Spleen (tissue), 11 donors: Measurements from ENCODE around the gene PKIG. TPM values are rescaled to one million over a fixed set of nuclear protein-coding genes. Genes with fewer than 3 reads are reported as not detected.

Experiments
- DNase-seq: peaks from one replicate; pipeline ENCODE4 v3.0.0-alpha.2; 2020
- H3K27ac ChIP-seq, 8 donors: fragments of 200-600 bp; sonication (generic) in 7 of 8; 1 replicate in 4 of 8; 2 replicates in 4 of 8; pipeline versions ENCODE4 v1.5.0 to v1.8.0; 2016 to 2021; ENCODE audit warnings: inconsistent platforms in 4 of 8, mild to moderate bottlenecking in 4 of 8, moderate library complexity in 1 of 8
- H3K27me3 ChIP-seq, 7 donors: fragments of 200-600 bp; sonication (generic) in 6 of 7; replicated peaks in 1 of 7; 1 replicate in 4 of 7; 2 replicates in 3 of 7; pipeline versions ENCODE4 v1.5.0 to v1.8.0; 2016 to 2021; ENCODE audit warnings: inconsistent platforms in 3 of 7, mild to moderate bottlenecking in 1 of 7
- H3K36me3 ChIP-seq, 6 donors: fragments of 200-600 bp; sonication (generic) in 5 of 6; 1 replicate in 4 of 6; 2 replicates in 2 of 6; pipeline versions ENCODE4 v1.5.0 to v1.8.0; 2016 to 2021; ENCODE audit warnings: inconsistent platforms in 2 of 6
- H3K4me1 ChIP-seq, 6 donors: fragments of 200-600 bp; sonication (generic) in 5 of 6; 1 replicate in 3 of 6; 2 replicates in 3 of 6; pipeline versions ENCODE4 v1.5.0 to v1.8.0; 2016 to 2021; ENCODE audit warnings: inconsistent platforms in 3 of 6
- H3K4me3 ChIP-seq, 8 donors: fragments of 200-600 bp; sonication (generic) in 7 of 8; 1 replicate in 4 of 8; 2 replicates in 4 of 8; pipeline versions ENCODE4 v1.5.0 to v1.8.0; 2016 to 2021; ENCODE audit warnings: inconsistent platforms in 4 of 8, mild to moderate bottlenecking in 4 of 8, moderate library complexity in 2 of 8
- H3K9me3 ChIP-seq, 8 donors: fragments of 200-600 bp; sonication (generic) in 7 of 8; 1 replicate in 4 of 8; 2 replicates in 4 of 8; pipeline versions ENCODE4 v1.5.0 to v1.8.0; 2016 to 2021; ENCODE audit warnings: inconsistent platforms in 4 of 8
- POLR2A ChIP-seq, 3 donors: fragments of 450-650 bp; IDR thresholded peaks; one replicate each; pipeline ENCODE4 v1.5.1; 2017; ENCODE audit warnings: antibody characterized with exemption in 3 of 3, mild to moderate bottlenecking in 1 of 3
- POLR2AphosphoS5 ChIP-seq, 3 donors: sonication (generic); formaldehyde crosslinking; IDR thresholded peaks; one replicate each; pipeline ENCODE4 v1.5.1; 2017; ENCODE audit warnings: antibody characterized with exemption in 3 of 3
- WGBS, 5 donors: extraction: QIAGEN DNeasy Blood & Tissue Kit in 3 of 5; methylation state at CpG; one replicate each; pipeline versions ENCODE4 v1.1.5 to v1.1.7; 2013 to 2018; 5-methylcytosine and 5-hydroxymethylcytosine counted together
- intact Hi-C: fragments of 100-400 bp; cut with DNase I; formaldehyde crosslinking; loops from one replicate; pipeline ENCODE4 v1.15.0; 2023; ENCODE audit warnings: low total_unique reads
- polyA plus RNA-seq, 3 donors: library from polyadenylated mRNA; stranded (reverse); fragments of 200-250 nt; gene quantifications; one replicate each; pipeline ENCODE4 v1.2.1, GENCODE V29; 2013
- total RNA-seq, 7 donors: library from RNA; depleted of rRNA in 3 of 7; stranded (reverse); fragments of >200 nt in 3 of 7; fragmentation: NEBNext Ultra II Directional in 4 of 7; extraction: Animal tissue kit (Norgen Biotek cat#: 25700) in 4 of 7; gene quantifications; one replicate each; pipeline versions ENCODE4 v1.1.0 to v1.2.1, GENCODE V29; 2016 to 2021
- TF ChIP-seq, protein P1 (sequence below), 11 experiments: fragments of 200-600 bp in 7 of 11; fragments of 450-650 bp in 4 of 11; sonication (generic) in 4 of 11; IDR thresholded peaks in 8 of 11; conservative IDR thresholded peaks in 3 of 11; 1 replicate in 7 of 11; 2 replicates in 4 of 11; pipeline versions ENCODE4 v1.4.0 to v1.8.0; 2016 to 2021; ENCODE audit warnings: antibody characterized with exemption in 11 of 11, inconsistent platforms in 4 of 11, mild to moderate bottlenecking in 1 of 11
- donor health status: healthy with polysubstance abuse.
- donor health status: DM: no; HTN: no; CAD: no; lungs with moderate emphysema.
- donor health status: DM: no; HTN: no; CAD: no.
- donor health status: Bipolar disorder and iron deficiency.
- donor health status: healthy.
- donor health status: DM: no; HTN: no; CAD: no.
- donor health status: DM: yes; HTN: yes; CAD: no.

PKIG gene
- total and polyA plus RNA-seq, 10 donors, result 37.5 to 82.6 (median 56.1) TPM

GRCh38 chr20:44637522-44638372, 55.4 kb downstream of the PKIG start:
- intact Hi-C loops, result no loop called here
- Histone ChIP-seq H3K27me3 (no peaks in the 10 kb centered on the region), H3K36me3 (peaks cover 0 to 36% (median 6%) of the 10 kb centered on the region in 6 donors), H3K27ac (no peak overlapping the region), H3K4me1 (peaks cover 17 to 35% (median 21%) of the 10 kb centered on the region in 6 donors), H3K9me3 (no peaks in the 10 kb centered on the region), H3K4me3 (no peak overlapping the region)
- 71 to 86% (median 73%) methylated on average over 10 to 11 of the region's 11 CpGs for WGBS, 5 donors
- TF ChIP-seq POLR2AphosphoS5 (IDR thresholded peaks at IDR 0.05), result no peak
- TF ChIP-seq, protein P1, sequence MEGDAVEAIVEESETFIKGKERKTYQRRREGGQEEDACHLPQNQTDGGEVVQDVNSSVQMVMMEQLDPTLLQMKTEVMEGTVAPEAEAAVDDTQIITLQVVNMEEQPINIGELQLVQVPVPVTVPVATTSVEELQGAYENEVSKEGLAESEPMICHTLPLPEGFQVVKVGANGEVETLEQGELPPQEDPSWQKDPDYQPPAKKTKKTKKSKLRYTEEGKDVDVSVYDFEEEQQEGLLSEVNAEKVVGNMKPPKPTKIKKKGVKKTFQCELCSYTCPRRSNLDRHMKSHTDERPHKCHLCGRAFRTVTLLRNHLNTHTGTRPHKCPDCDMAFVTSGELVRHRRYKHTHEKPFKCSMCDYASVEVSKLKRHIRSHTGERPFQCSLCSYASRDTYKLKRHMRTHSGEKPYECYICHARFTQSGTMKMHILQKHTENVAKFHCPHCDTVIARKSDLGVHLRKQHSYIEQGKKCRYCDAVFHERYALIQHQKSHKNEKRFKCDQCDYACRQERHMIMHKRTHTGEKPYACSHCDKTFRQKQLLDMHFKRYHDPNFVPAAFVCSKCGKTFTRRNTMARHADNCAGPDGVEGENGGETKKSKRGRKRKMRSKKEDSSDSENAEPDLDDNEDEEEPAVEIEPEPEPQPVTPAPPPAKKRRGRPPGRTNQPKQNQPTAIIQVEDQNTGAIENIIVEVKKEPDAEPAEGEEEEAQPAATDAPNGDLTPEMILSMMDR (IDR thresholded peaks at IDR 0.05 in 8 of 11, conservative IDR thresholded peaks at IDR 0.05 in 3 of 11), result no peak
- TF ChIP-seq POLR2A (IDR thresholded peaks at IDR 0.05), result no peak
- DNase-seq, result no peak

GRCh38 chr20:44640522-44640921, 58.1 kb downstream of the PKIG start:
- 73 to 95% (median 86%) methylated on average over 2 of the region's 2 CpGs for WGBS, 5 donors
- peaks cover 39 to 63% (median 48%) of the 10 kb centered on the region in 6 donors for H3K4me1 ChIP-seq
- no peak for TF ChIP-seq POLR2AphosphoS5 (IDR thresholded peaks at IDR 0.05)
- H3K27me3 ChIP-seq, result no peaks in the 10 kb centered on the region
- no peak for DNase-seq
- intact Hi-C loops, result no loop called here
- no peaks in the 10 kb centered on the region for H3K9me3 ChIP-seq
- peak overlapping the region in 2 of 8 donors; percentile 85 to 90 for H3K27ac ChIP-seq
- no peak overlapping the region for H3K4me3 ChIP-seq
- peaks cover 0 to 14% (median 0%) of the 10 kb centered on the region in 6 donors for H3K36me3 ChIP-seq

DNA sequence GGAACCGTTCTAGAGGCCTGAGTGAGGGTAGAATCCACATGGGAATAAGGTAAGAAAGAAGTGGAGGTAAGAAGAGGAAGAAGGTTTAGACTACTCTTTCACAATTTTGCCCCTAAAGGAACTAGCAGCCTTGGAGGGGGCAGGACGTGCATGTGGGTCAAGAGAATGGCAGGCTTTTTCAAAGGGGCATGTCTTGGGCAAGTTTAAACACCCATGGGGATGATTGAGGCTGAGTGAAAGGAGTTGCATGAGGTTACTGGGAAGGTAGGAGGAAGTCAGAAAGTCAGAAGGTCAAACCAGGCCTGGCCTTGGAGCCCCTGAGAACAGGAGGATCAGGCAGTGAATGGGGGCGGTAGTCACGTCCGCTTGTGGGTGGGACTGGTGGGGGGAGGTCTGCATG, 58.9 kb downstream of the PKIG start:
- no peaks in the 10 kb centered on the region for H3K9me3 ChIP-seq
- H3K27me3 ChIP-seq, result no peaks in the 10 kb centered on the region
- peak overlapping the region in 5 of 8 donors; percentile 80 to 90 (median 85) for H3K27ac ChIP-seq
- DNase-seq, result no peak
- peaks cover 47 to 71% (median 56%) of the 10 kb centered on the region in 6 donors for H3K4me1 ChIP-seq
- TF ChIP-seq POLR2A (IDR thresholded peaks at IDR 0.05) (no peak), POLR2AphosphoS5 (IDR thresholded peaks at IDR 0.05) (no peak)
- TF ChIP-seq, protein P1 (IDR thresholded peaks at IDR 0.05 in 8 of 11, conservative IDR thresholded peaks at IDR 0.05 in 3 of 11), result no peak
- intact Hi-C loops, result no loop called here
- peaks cover 0 to 7% (median 0%) of the 10 kb centered on the region in 6 donors for H3K36me3 ChIP-seq
- no peak overlapping the region for H3K4me3 ChIP-seq
- 56 to 70% (median 62%) methylated on average over 5 of the region's 5 CpGs for WGBS, 5 donors

DNA sequence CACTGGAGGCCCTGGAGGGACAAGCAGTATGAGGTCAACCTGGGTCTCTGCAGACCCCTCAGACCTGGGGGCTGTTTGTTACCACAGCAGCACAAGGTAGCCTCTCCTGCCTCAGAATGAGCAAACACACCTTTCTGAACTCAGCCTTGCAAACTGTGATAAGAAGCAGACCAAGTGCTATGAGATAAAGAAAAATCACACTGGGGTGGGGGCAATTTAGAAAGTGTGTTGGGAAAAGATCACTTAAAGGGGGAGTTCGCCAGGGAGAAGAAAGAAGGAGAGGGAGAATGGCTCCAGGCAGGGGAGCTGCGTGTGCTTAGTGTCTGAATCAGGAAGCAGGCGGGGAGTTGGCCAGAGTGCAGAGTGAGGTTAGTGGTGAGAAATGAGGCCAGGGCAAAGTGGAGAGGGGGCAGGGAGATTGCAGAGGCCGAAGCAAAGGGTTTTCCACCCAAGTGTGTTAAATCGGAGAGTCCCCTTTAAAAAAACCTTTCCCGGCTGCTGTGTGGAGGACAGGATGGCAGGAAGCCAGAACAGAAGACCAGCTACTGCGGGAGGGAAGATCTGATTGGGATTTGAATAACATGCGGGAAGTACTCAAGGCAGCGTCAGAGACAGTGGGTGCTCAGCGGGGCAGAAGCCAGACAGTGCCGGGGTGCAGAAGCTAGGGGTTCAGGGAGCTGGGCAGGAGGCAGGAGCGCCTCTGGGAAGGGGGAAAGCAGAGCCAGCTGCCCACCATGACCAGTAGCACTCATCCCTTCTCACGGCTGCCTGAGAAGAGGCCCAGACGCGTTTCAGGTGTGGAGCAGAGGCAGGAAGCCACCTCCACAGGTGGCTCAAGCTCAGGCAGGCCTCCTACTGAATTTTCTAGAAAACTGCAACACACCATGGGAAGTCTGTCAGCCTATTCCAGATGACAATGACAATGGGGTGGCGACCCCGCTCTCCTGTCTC, 60.1 kb downstream of the PKIG start:
- WGBS, 5 donors, result 16 to 23% (median 19%) methylated on average over 16 to 17 of the region's 17 CpGs
- no peaks in the 10 kb centered on the region for H3K9me3 ChIP-seq
- peaks cover 56 to 76% (median 68%) of the 10 kb centered on the region in 6 donors for H3K4me1 ChIP-seq
- peak overlapping the region in 1 of 8 donors; percentile 42 for H3K4me3 ChIP-seq
- intact Hi-C loops, result no loop called here
- H3K27me3 ChIP-seq, result no peaks in the 10 kb centered on the region
- peak overlapping the region; percentile 14 to 90 (median 82) for H3K27ac ChIP-seq
- TF ChIP-seq POLR2AphosphoS5 (IDR thresholded peaks at IDR 0.05) (peak; percentile 51 to 60 (median 53)), POLR2A (IDR thresholded peaks at IDR 0.05) (no peak)
- TF ChIP-seq, protein P1 (IDR thresholded peaks at IDR 0.05 in 8 of 11, conservative IDR thresholded peaks at IDR 0.05 in 3 of 11), result peak in 1 of 11 experiments; percentile 7
- peak; percentile 83 for DNase-seq
- H3K36me3 ChIP-seq, result peaks cover 0 to 7% (median 0%) of the 10 kb centered on the region in 6 donors
